Stimulated activated CD4-positive, alpha-beta T cell treated with anti-CD3 and anti-CD28 coated beads, Interleukin-12 subunit alpha, Interleukin-12 subunit beta, amount 100 ng/mL, for 4 hours (primary cell): ENCODE results near the gene ITGA7.

ENCODE experiments used
- DNase-seq: peaks from one replicate; pipeline ENCODE4 v3.0.0-alpha.2; 2020

ITGA7 gene

GRCh38 chr12:55718015-55718414, 10.3 kb upstream of the ITGA7 start:
- no peak for DNase-seq

DNA sequence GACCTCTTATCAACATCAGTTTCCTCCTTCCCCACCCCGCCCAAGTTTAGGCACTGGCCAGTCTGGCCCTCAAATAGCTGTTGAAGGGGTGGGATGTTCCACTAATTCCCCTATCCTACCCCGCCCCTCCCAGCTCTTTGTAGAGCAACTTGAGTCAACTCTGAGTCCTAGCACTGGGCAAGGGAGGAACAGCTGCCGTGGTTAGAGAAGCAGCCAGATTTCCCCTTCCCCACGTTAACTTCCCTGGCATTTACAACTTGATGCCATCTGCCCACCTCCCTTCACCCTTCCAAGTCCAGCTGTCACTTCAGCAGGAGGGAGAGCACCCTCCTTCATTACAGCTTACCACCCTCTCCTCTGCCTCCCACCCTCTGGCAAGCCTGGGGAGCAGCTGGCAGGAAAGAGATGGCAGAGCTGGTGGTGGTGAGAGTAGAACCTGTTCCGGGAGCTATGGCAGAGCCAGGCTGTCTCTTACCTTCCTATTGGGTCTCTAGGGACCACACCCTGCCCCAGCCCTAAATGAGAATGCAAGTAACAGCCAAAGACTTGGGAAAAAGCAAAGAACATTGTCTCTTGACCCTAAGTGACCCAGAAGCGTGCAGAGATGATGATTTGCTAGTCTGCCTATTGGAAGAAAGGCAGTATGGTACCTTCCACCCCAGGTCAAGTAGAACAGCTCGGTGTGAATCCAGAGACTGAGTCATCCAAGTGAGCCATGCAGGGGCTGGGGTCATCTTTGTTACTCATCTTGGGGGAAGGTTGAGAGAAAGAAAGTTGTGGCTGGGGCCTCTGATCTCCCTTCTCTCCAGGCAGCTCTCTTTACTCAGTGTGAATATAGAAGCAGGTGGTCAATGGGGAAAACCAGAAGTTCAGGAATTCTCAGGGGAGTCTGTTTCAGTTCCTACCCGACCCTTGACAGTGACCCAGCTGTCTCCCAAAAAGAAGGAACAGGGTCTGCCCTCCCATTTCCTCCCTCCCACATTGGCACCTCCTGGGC, 9.6 kb upstream of the ITGA7 start:
- no peak for DNase-seq

DNA sequence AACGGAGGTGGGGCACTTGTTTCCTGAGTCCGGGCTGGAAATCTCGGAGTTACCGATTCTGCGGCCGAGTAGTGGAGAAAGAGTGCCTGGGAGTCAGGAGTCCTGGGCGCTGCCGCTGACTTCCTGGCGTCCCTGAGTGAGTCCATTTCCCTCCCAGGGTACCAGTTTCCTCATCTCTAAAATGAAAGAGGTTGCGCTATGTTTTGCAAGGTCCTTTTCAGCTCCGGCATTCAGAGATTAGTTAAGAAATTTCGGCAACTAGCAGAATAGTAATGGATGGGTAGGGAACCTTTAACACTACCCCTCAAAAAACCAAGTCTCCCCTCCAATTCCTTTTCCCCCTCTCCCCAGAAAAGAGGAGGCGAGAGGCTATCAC, 8.9 kb upstream of the ITGA7 start:
- no peak for DNase-seq

DNA sequence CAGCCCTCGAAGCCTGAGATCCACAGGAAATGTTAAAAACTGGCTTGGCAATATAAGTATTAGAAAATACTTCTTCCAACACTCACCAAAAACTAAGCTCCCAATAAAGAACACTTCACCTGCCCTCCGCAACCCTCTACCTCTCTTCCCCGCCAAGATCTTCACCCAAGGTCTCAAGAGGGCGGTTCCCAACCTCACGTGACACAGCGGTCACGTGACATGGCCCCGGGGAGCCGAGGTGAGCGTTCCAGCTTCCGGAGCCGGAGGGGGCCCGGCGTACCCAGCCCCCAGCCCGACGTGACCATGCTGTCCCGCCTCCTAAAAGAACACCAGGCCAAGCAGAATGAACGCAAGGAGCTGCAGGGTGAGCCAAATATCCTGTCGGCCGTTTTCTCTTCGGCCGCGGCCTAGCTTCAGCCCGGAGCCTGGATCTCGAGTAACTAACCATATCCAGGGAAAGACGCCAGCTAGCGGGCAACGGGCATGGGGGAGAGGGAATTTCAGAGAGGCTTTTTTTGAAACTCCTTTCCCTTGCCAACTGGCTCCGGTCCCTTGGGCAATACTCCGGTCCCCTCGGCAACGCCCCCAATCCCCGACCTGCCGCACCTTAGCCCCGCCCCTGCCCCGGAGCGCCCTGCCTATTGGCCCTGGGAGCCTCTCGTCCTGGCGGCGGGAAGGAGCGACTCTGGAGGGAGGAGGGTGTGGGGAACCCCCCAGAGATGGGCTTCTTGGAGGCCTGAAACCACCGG, 8.3 kb upstream of the ITGA7 start, which contains the start of gene BLOC1S1:
TSS of gene BLOC1S1 (plus strand) at position 214 of the 749 bp plus-strand sequence. CDS start at position 220, 6 bp downstream.
- DNase-seq, result peak; percentile 95

- DNase-seq, result no peak
These were observed 7.6 kb upstream of the ITGA7 start for GRCh38 chr12:55715169-55715764.

DNA sequence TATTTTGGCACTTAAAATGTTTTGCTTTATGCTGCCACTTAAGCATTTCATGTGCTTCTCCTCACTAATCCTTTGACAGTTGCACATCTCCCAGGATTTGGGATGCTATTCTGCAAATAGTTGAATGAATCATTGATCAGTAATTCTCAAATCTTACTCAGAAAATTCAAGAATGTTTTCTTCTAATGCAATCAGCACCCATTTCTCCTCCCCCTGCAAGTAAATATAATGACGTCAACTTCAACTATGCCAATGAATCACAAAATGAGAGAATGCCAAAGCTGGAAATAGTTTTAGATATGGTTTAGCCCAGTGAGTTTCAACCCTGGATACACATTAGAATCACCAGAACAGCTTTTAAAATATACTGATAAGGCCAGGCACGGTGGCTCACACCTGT, 6.0 kb upstream of the ITGA7 start:
- no peak for DNase-seq

GRCh38 chr12:55712700-55713415, 5.2 kb upstream of the ITGA7 start:
- no peak for DNase-seq

DNA sequence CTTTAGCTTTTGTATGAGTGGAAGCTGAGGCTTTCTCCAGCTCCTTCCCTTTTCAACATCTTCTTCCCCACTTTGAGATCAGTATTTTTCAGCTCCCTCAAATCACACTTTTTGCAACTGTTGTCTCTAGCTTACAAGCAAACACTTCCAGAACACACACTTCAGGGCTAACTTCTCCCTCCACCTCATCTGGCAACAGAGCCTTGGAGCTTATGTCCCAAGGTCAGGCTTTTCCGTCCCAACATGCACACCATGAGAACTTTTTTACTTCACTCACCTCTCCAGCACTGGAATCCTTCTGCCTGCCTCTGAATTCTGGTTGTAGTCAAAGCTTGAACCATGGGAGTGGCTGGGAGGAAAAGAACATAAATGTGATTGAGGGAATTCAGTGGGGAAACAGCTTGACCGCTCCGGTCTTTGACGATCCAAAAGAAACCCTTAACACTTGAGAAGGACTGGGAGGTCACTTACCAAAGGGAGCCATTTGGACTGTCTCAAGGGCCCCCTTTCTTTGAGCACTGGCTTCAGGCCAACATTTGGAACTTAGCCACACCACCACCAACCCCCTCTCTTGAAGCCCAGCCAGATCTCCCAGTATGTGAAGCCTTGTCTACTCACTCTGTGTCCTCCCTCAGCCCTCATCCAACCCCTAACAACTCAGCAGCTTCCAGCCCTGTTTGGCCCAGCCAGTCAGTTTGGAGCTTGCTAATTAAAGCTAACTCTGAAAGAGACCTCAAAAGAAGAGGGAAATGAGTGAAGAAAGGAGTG, 4.3 kb upstream of the ITGA7 start:
- DNase-seq, result no peak

DNA sequence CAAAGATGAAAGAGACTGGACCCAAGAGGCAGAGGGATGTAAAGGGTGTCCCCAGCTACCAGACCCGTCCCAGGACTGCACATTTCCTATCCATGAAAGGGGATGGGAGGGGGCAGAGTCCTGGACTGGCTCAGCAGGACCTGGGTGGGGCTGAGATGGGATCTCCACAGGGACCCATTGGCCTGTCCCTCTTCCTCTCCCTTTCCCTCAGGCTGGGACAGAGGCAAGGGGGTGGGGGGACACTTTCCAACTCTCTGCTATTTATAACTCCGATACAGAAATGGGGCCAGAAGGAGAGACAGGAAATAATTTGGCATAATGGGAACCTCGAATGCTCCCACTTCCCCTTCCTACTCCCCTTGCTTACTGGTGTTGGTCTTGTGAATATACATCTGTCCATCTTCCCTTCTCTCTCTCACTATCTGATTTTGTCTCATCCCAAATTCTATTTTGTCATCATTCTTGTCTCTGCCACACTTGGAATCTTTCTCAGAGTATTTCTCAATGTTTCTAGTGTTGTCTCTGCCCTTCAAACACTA, 1.1 kb upstream of the ITGA7 start:
- DNase-seq, result no peak

- DNase-seq, result no peak
These were observed 459 bp downstream of the ITGA7 start for GRCh38 chr12:55707219-55707671.

- DNase-seq, result no peak
These were observed 1.0 kb downstream of the ITGA7 start for GRCh38 chr12:55706568-55707218.

GRCh38 chr12:55705782-55706402, 1.8 kb downstream of the ITGA7 start:
- DNase-seq, result no peak

DNA sequence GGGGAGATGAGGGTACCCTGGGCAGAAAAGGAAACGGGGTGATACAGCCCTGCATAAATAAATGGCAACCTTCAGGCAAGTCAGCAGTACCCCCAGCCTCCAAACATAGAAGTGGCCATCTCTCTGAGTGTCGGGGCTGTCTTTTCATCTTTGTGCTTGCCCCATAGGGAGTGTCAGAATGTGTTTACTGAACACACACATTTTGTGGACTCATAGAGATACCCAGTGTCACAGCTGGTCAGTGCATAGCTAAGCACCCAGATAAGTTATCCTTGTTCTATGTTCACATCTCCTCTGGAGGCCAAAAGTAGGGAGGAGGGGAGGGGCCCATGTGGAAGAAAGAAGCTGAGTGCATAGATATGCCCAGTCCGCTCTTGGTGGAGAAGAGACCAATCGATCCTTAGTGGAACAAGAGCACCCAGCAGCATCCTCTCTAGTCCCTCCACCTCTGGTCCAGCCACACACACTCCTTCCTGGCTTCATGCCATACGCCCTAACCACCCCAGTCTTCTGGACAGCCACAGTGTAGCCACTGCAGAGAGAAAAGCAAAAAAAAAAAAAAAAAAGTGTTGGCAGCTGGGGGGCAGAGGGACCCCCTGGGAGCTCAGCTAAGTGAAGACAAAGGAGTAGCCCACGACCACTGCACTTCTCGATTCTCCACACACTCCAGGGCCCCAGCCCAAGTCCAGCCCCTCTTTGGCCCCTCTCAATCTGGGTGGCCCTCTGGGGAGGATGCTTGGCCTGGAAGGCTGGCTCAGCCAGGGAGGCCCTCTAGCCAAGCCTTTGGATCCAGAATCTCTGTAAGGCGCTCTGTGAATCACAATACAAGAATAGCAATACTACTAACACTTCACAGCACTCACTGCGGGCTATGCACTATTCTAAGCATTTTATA, 2.6 kb downstream of the ITGA7 start:
- DNase-seq, result no peak

- DNase-seq, result no peak
These were observed 3.6 kb downstream of the ITGA7 start for GRCh38 chr12:55703901-55704761.

DNA sequence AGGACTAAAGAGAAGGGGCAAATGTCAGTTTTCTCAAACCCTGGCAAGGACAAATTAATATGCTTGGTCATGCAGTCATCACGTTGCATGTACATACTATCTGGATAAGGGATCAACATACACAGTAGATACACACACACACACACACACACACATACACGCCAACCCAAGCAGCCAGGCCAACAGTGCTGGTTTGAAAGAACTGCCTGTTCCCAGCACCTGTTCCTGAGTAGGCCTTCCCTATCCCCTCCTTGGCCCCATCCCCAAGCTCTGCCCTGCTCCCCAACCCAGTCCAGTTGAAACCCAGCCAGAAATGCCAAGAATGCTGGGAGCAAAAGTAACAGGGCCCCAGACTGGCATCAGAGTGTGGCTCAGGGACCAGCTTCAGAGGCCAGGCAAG, 4.4 kb downstream of the ITGA7 start:
- DNase-seq, result no peak

DNA sequence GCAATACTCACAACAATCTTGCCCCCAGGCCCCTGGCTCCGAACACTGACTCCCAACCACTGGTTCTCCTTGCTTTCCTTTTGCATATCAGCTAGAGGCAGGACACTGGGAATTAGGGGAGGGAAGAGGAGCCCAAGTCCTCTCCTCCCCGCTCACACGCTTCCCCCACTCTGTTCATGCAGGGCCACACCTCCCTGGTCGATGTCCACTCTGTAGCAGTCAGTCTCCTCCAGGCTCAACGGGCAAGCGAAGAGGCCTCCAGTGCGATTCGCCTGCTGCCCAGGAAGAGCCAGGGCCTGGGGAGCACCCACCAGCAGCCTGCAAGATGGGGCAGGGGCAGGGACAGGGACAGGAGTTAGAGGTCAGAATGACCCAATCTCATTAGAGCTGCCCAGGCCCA, 4.8 kb downstream of the ITGA7 start:
- DNase-seq, result no peak

- DNase-seq, result no peak
These were observed 7.3 kb downstream of the ITGA7 start for GRCh38 chr12:55700255-55701018.
